Activated CD4-positive, alpha-beta T cell treated with anti-CD3 and anti-CD28 coated beads for 1 hour (primary cell): Measurements from ENCODE around the gene HIGD1B.
A peak's percentile ranks its signal among the peaks of the same experiment; 100 is the strongest.

ENCODE experiments used
- DNase-seq: peaks from one replicate; pipeline ENCODE4 v3.0.0-alpha.2; 2020

The HIGD1B gene

GRCh38 chr17:44840274-44840673 is 7.4 kb upstream of the HIGD1B start:
- no peak for DNase-seq

- DNase-seq: no peak
Observed at GRCh38 chr17:44840936-44841335, 6.7 kb upstream of the HIGD1B start.

- DNase-seq: no peak
Observed at GRCh38 chr17:44842748-44843147, 4.9 kb upstream of the HIGD1B start.

- DNase-seq: no peak
Observed at GRCh38 chr17:44844390-44844830, 3.3 kb upstream of the HIGD1B start.

- no peak for DNase-seq
Observed at GRCh38 chr17:44846206-44846605, 1.5 kb upstream of the HIGD1B start.

- DNase-seq: no peak
Observed at GRCh38 chr17:44848257-44848795, 643 bp downstream of the HIGD1B start.

- DNase-seq: no peak
Observed at GRCh38 chr17:44848961-44849489, 1.3 kb downstream of the HIGD1B start.

- no peak for DNase-seq
Observed at GRCh38 chr17:44850025-44850424, 2.3 kb downstream of the HIGD1B start.

GRCh38 chr17:44850612-44851011 is 2.9 kb downstream of the HIGD1B start:
- no peak for DNase-seq

- no peak for DNase-seq
Observed at GRCh38 chr17:44854192-44854591, 6.5 kb downstream of the HIGD1B start.

- DNase-seq: no peak
Observed at GRCh38 chr17:44859701-44860100, 12.0 kb downstream of the HIGD1B start.

GRCh38 chr17:44862278-44862914 is 14.7 kb downstream of the HIGD1B start:
- no peak for DNase-seq

GRCh38 chr17:44863061-44863918 is 15.6 kb downstream of the HIGD1B start:
- no peak for DNase-seq

GRCh38 chr17:44864831-44865230 is 17.1 kb downstream of the HIGD1B start:
- no peak for DNase-seq

- peak; percentile 49 for DNase-seq
Observed at GRCh38 chr17:44865231-44865660, 17.6 kb downstream of the HIGD1B start.

GRCh38 chr17:44865931-44866330 is 18.2 kb downstream of the HIGD1B start:
- no peak for DNase-seq

- DNase-seq: no peak
Observed at GRCh38 chr17:44867841-44868240, 20.2 kb downstream of the HIGD1B start.

- DNase-seq: no peak
Observed at GRCh38 chr17:44871556-44871955, 23.9 kb downstream of the HIGD1B start.

- no peak for DNase-seq
Observed at GRCh38 chr17:44872131-44872768, 24.6 kb downstream of the HIGD1B start.

GRCh38 chr17:44875761-44876160 is 28.1 kb downstream of the HIGD1B start:
- no peak for DNase-seq

- DNase-seq: no peak
Observed at GRCh38 chr17:44877121-44877520, 29.4 kb downstream of the HIGD1B start.

- DNase-seq: no peak
Observed at GRCh38 chr17:44878627-44879221, 31.0 kb downstream of the HIGD1B start.

- DNase-seq: no peak
Observed at GRCh38 chr17:44879376-44879775, 31.7 kb downstream of the HIGD1B start.
